Ramos (cell line): ENCODE measurements around the gene OPCML.

Source experiments
- in situ Hi-C: fragments of 300-500 bp; cut with MboI; formaldehyde crosslinking; loops from one replicate; pipeline ENCODE4 v1.14.3; 2022; ENCODE audit warnings: low sequenced_read_pairs; ENCODE audit not compliant: unreplicated experiment

The OPCML gene

GRCh38 chr11:132579634-132580327, 952.5 kb downstream of the OPCML start:
- in situ Hi-C loops, result no loop called here

- in situ Hi-C loops, result no loop called here
These were observed 953.2 kb downstream of the OPCML start for GRCh38 chr11:132579136-132579535.

GRCh38 chr11:132578580-132578979, 953.7 kb downstream of the OPCML start:
- in situ Hi-C loops, result no loop called here

- in situ Hi-C loops, result no loop called here
These were observed 955.6 kb downstream of the OPCML start for GRCh38 chr11:132576706-132577105.

- in situ Hi-C loops, result no loop called here
These were observed 968.0 kb downstream of the OPCML start for GRCh38 chr11:132564091-132564885.

- in situ Hi-C loops, result no loop called here
These were observed 969.3 kb downstream of the OPCML start for GRCh38 chr11:132563050-132563449.

- in situ Hi-C loops, result no loop called here
These were observed 970.4 kb downstream of the OPCML start for GRCh38 chr11:132561937-132562336.

GRCh38 chr11:132559331-132560036, 972.8 kb downstream of the OPCML start:
- in situ Hi-C loops, result no loop called here

- in situ Hi-C loops, result no loop called here
These were observed 976.0 kb downstream of the OPCML start for GRCh38 chr11:132556316-132556715.

GRCh38 chr11:132555617-132556016, 976.7 kb downstream of the OPCML start:
- in situ Hi-C loops, result no loop called here

- in situ Hi-C loops, result no loop called here
These were observed 981.3 kb downstream of the OPCML start for GRCh38 chr11:132551016-132551415.

GRCh38 chr11:132549561-132549960, 982.7 kb downstream of the OPCML start:
- in situ Hi-C loops, result no loop called here

- in situ Hi-C loops, result no loop called here
These were observed 983.3 kb downstream of the OPCML start for GRCh38 chr11:132549001-132549400.

GRCh38 chr11:132544007-132544406, 988.3 kb downstream of the OPCML start:
- in situ Hi-C loops, result no loop called here

GRCh38 chr11:132541794-132542193, 990.5 kb downstream of the OPCML start:
- in situ Hi-C loops, result no loop called here

- in situ Hi-C loops, result no loop called here
These were observed 991.7 kb downstream of the OPCML start for GRCh38 chr11:132540581-132540980.

GRCh38 chr11:132539590-132540368, 992.5 kb downstream of the OPCML start:
- in situ Hi-C loops, result no loop called here

- in situ Hi-C loops, result no loop called here
These were observed 993.7 kb downstream of the OPCML start for GRCh38 chr11:132538642-132539041.

- in situ Hi-C loops, result no loop called here
These were observed 996.5 kb downstream of the OPCML start for GRCh38 chr11:132535830-132536229.

- in situ Hi-C loops, result no loop called here
These were observed 1000.4 kb downstream of the OPCML start for GRCh38 chr11:132531921-132532320.
